GM18873 (cell line): ENCODE results near the gene PAAF1.
"Not testable (repeated sequence)": the region's sequence is repeated elsewhere in the genome, so short reads cannot be mapped to it uniquely, and the experiment has no call there.

Source experiments
- ATAC-seq: cut with Tn5 transposase; IDR thresholded peaks from one replicate; pipeline ENCODE4 v1.9.1; 2021; ENCODE audit warnings: mild to moderate bottlenecking, moderate library complexity, moderate number of reproducible peaks; ENCODE audit not compliant: unreplicated experiment, low FRiP score

PAAF1 gene

GRCh38 chr11:73878771-73879170 is 2.0 kb downstream of the PAAF1 start:
- no peak for ATAC-seq

- ATAC-seq, result not testable (repeated sequence)
These were observed 3.6 kb downstream of the PAAF1 start for GRCh38 chr11:73880449-73880848.

GRCh38 chr11:73883856-73884255 is 7.1 kb downstream of the PAAF1 start:
- no peak for ATAC-seq

- ATAC-seq, result no peak
These were observed 11.4 kb downstream of the PAAF1 start for GRCh38 chr11:73888244-73888643.

GRCh38 chr11:73889019-73889418 is 12.2 kb downstream of the PAAF1 start:
- no peak for ATAC-seq

GRCh38 chr11:73889536-73889935 is 12.7 kb downstream of the PAAF1 start:
- no peak for ATAC-seq

- no peak for ATAC-seq
These were observed 16.2 kb downstream of the PAAF1 start for GRCh38 chr11:73893041-73893440.

- ATAC-seq, result no peak
These were observed 18.0 kb downstream of the PAAF1 start for GRCh38 chr11:73894725-73895335.

- ATAC-seq, result no peak
These were observed 25.5 kb downstream of the PAAF1 start for GRCh38 chr11:73902303-73902702.

GRCh38 chr11:73907191-73907590 is 30.4 kb downstream of the PAAF1 start:
- no peak for ATAC-seq

- ATAC-seq, result no peak
These were observed 35.2 kb downstream of the PAAF1 start for GRCh38 chr11:73912026-73912425.

- no peak for ATAC-seq
These were observed 36.7 kb downstream of the PAAF1 start for GRCh38 chr11:73913472-73913871.

GRCh38 chr11:73914284-73914683 is 37.5 kb downstream of the PAAF1 start:
- ATAC-seq, result no peak

GRCh38 chr11:73916435-73916834 is 39.6 kb downstream of the PAAF1 start:
- ATAC-seq, result no peak

- ATAC-seq, result no peak
These were observed 44.4 kb downstream of the PAAF1 start for GRCh38 chr11:73921180-73921579.

GRCh38 chr11:73929388-73929787 is 52.6 kb downstream of the PAAF1 start:
- ATAC-seq, result no peak

GRCh38 chr11:73931039-73931645 is 54.3 kb downstream of the PAAF1 start:
- no peak for ATAC-seq

GRCh38 chr11:73931951-73932350 is 55.2 kb downstream of the PAAF1 start:
- ATAC-seq, result no peak

GRCh38 chr11:73932781-73933180 is 56.0 kb downstream of the PAAF1 start:
- no peak for ATAC-seq

- ATAC-seq, result not testable (repeated sequence)
These were observed 59.2 kb downstream of the PAAF1 start for GRCh38 chr11:73936047-73936446.

GRCh38 chr11:73939096-73939495 is 62.3 kb downstream of the PAAF1 start:
- ATAC-seq, result no peak

GRCh38 chr11:73940801-73941570 is 64.2 kb downstream of the PAAF1 start:
- no peak for ATAC-seq
